ENCODE data around the gene PPAT. TPM values are rescaled to one million over a fixed set of nuclear protein-coding genes. Genes with fewer than 3 reads are reported as not detected.

Gene PPAT
- total and polyA plus RNA-seq, 2 experiments from 2014 or later, result 8.0 to 8.5 TPM

DNA sequence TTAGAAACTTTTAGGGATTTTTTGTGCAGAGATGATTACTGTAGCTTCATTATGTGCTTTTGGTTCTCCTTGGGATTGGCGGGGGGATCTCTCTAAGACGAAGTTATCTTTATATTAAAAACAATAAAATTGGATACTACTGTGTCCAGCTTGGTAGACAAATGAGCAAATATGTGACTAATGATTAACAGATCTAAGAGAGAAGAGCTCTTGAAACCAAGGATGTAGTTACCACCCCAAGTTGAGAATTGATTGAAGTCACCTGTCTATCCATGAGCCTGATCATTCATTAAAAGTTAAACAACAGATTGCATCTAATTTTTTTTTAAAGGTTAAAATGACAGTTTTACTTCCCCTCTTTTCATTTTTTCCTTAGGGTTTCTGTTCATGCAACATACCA is 9.3 kb upstream of the PPAT start:
- no peak overlapping the region for H3K4me2 ChIP-seq (ENCODE audit: unreplicated experiment)
- H3K9me2 ChIP-seq (ENCODE audit: insufficient read depth), result no peaks in the 10 kb centered on the region
- no peak overlapping the region for H3K4me3 ChIP-seq
- H2AFZ ChIP-seq, result no peak overlapping the region
- H3K9ac ChIP-seq, result no peak overlapping the region
- H3K9me3 ChIP-seq (ENCODE audit: low read depth), result no peaks in the 10 kb centered on the region
- H3K36me3 ChIP-seq (ENCODE audit: low read depth), result peaks cover 62% of the 10 kb centered on the region
- no peaks in the 10 kb centered on the region for H3F3A ChIP-seq (ENCODE audit: insufficient read depth)
- no peaks in the 10 kb centered on the region for H4K20me1 ChIP-seq (ENCODE audit: insufficient read depth)
- DNase-seq, result no peak
- H3K4me1 ChIP-seq (ENCODE audit: insufficient read depth), result peaks cover 3% of the 10 kb centered on the region; the same call in 1 of the 2 replicates
- TF ChIP-seq EZH2phosphoT487 (IDR thresholded peaks at IDR 0.05; ENCODE audit: insufficient read depth, low read depth), result no peak
- no peak for TF ChIP-seq EZH2 (IDR thresholded peaks at IDR 0.05; ENCODE audit: insufficient read depth, poor library complexity, severe bottlenecking)
- WGBS, 2 experiments (ENCODE audit: low coverage in 1 of 2, low lambda C conversion rate in 2 of 2, missing lambda C conversion rate in 2 of 2), result 95 to 100% methylated on average over 2 of the region's 2 CpGs
- in situ Hi-C loops (cut with MboI), result no loop called here
- peaks cover 77% of the 10 kb centered on the region for H3K79me2 ChIP-seq (ENCODE audit: insufficient read depth)
- no peaks in the 10 kb centered on the region for H3K27me3 ChIP-seq (replicated peaks; ENCODE audit: insufficient read depth)
- no peak overlapping the region for H3K27ac ChIP-seq

DNA sequence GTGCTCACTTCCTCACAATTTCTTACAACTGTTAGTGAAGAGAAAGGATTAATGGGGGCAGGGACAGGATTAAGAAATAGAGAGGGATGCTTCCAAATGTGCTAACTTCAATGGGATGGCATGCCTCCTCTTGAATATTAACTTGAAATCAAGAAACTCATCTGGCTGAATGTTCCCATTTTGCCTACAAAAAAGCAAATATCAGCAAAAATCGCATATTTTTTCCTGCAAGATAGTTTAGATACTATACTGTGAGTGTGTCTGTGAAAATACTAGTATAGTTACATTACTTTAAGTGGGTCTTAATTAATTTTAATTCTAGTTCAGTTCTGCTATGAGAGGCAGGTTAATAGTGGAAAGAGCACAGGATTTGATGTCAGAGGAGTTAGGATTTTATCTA is 5.6 kb upstream of the PPAT start:
- no peaks in the 10 kb centered on the region for H4K20me1 ChIP-seq (ENCODE audit: insufficient read depth)
- WGBS, 2 experiments (ENCODE audit: low coverage in 1 of 2, low lambda C conversion rate in 2 of 2, missing lambda C conversion rate in 2 of 2), result 96 to 100% methylated on average over 1 of the region's 1 CpG
- no peaks in the 10 kb centered on the region for H3K27me3 ChIP-seq (replicated peaks; ENCODE audit: insufficient read depth)

DNA sequence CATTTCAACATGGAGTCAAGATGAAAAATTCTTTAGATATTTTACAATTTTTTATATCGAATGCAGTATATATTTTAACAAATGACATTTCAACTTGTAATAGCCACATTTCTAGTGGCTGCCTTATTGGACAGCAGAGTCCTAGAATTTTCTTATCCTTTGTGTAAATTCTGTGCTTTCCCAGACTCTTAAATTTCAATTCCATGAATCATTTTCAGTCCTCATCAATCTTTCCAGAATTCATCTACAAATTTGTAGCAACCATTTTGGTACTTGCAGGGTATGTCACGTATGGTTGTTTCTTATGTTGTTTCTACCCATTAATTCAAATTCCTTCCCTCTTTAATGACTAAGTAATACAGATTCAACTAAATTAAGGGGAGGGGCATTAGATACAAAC is 3.4 kb upstream of the PPAT start:
- peaks cover 87% of the 10 kb centered on the region for H3K79me2 ChIP-seq (ENCODE audit: insufficient read depth)
- no peak overlapping the region for H3K4me3 ChIP-seq
- no peak overlapping the region for H3K27ac ChIP-seq
- H3K27me3 ChIP-seq (replicated peaks; ENCODE audit: insufficient read depth), result no peaks in the 10 kb centered on the region
- no peaks in the 10 kb centered on the region for H4K20me1 ChIP-seq (ENCODE audit: insufficient read depth)
- H3K9me3 ChIP-seq (ENCODE audit: low read depth), result no peaks in the 10 kb centered on the region
- peaks cover 20% of the 10 kb centered on the region; the same call in 1 of the 2 replicates for H3K36me3 ChIP-seq (ENCODE audit: low read depth)
- peak; percentile 34 for DNase-seq
- no peak overlapping the region for H3K4me2 ChIP-seq (ENCODE audit: unreplicated experiment)
- WGBS, 2 experiments (ENCODE audit: low coverage in 1 of 2, low lambda C conversion rate in 2 of 2, missing lambda C conversion rate in 2 of 2), result 94 to 99% methylated on average over 2 of the region's 2 CpGs
- peaks cover 14% of the 10 kb centered on the region for H3F3A ChIP-seq (ENCODE audit: insufficient read depth)
- TF ChIP-seq EZH2 (IDR thresholded peaks at IDR 0.05; ENCODE audit: insufficient read depth, poor library complexity, severe bottlenecking) (no peak), EZH2phosphoT487 (IDR thresholded peaks at IDR 0.05; ENCODE audit: insufficient read depth, low read depth) (no peak)
- peaks cover 13% of the 10 kb centered on the region for H3K4me1 ChIP-seq (ENCODE audit: insufficient read depth)
- H3K9ac ChIP-seq, result no peak overlapping the region
- H3K9me2 ChIP-seq (ENCODE audit: insufficient read depth), result no peaks in the 10 kb centered on the region
- in situ Hi-C loops (cut with MboI), result no loop called here
- no peak overlapping the region for H2AFZ ChIP-seq

More for the DNA sequence above, 5.6 kb upstream of the PPAT start:
- in situ Hi-C loops (cut with MboI), result no loop called here
- Histone ChIP-seq H3K27ac (no peak overlapping the region), H3K9me3 (ENCODE audit: low read depth) (no peaks in the 10 kb centered on the region), H3K9ac (no peak overlapping the region), H3K36me3 (ENCODE audit: low read depth) (peaks cover 30% of the 10 kb centered on the region), H3K4me1 (ENCODE audit: insufficient read depth) (peaks cover 10% of the 10 kb centered on the region), H3K79me2 (ENCODE audit: insufficient read depth) (peaks cover 97% of the 10 kb centered on the region), H3F3A (ENCODE audit: insufficient read depth) (peaks cover 9% of the 10 kb centered on the region), H2AFZ (no peak overlapping the region), H3K9me2 (ENCODE audit: insufficient read depth) (no peaks in the 10 kb centered on the region), H3K4me2 (ENCODE audit: unreplicated experiment) (no peak overlapping the region), H3K4me3 (no peak overlapping the region)
- TF ChIP-seq EZH2phosphoT487 (IDR thresholded peaks at IDR 0.05; ENCODE audit: insufficient read depth, low read depth) (no peak), EZH2 (IDR thresholded peaks at IDR 0.05; ENCODE audit: insufficient read depth, poor library complexity, severe bottlenecking) (no peak)
- no peak for DNase-seq

DNA sequence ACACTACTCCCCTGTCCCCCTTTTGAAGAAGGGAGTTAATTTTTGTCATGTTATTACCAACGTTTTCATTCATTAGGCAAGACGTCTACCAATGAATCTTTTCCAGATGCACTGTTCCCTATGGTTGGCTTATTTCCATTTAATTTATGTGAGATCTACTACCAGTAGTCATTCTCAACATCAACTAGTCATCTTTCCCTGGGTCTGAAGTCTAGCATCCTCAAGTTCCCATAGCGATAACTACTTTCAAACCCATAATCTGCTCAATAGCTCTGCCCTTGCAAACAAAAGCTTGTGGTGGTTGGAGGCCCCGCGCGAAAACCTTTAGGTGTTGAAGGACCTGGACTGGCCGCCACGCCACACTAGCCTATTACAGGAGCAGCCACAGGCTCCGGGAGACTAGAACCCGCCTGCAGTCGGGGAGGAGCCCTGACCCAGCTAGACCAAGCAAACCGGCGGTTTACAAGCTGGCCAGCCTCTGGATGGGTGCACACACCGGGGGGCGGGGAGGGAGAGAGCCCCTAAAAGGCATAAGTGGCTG is 746 bp downstream of the PPAT start:
- Histone ChIP-seq H3F3A (ENCODE audit: insufficient read depth) (peaks cover 14% of the 10 kb centered on the region), H3K9ac (peak overlapping the region; percentile 95), H3K4me1 (ENCODE audit: insufficient read depth) (peaks cover 13% of the 10 kb centered on the region), H3K4me2 (ENCODE audit: unreplicated experiment) (peak overlapping the region; percentile 90), H3K4me3 (peak overlapping the region; percentile 86), H3K27me3 (replicated peaks; ENCODE audit: insufficient read depth) (no peaks in the 10 kb centered on the region), H3K9me2 (ENCODE audit: insufficient read depth) (no peaks in the 10 kb centered on the region; the same call in 1 of the 2 replicates), H2AFZ (peak overlapping the region; percentile 95), H3K9me3 (ENCODE audit: low read depth) (no peaks in the 10 kb centered on the region), H4K20me1 (ENCODE audit: insufficient read depth) (no peaks in the 10 kb centered on the region), H3K27ac (peak overlapping the region; percentile 94), H3K36me3 (ENCODE audit: low read depth) (no peaks in the 10 kb centered on the region), H3K79me2 (ENCODE audit: insufficient read depth) (peaks cover 87% of the 10 kb centered on the region)
- no peak for TF ChIP-seq EZH2phosphoT487 (IDR thresholded peaks at IDR 0.05; ENCODE audit: insufficient read depth, low read depth)
- no peak for TF ChIP-seq EZH2 (IDR thresholded peaks at IDR 0.05; ENCODE audit: insufficient read depth, poor library complexity, severe bottlenecking)
- in situ Hi-C loops (cut with MboI), result no loop called here
- WGBS, 2 experiments (ENCODE audit: low coverage in 1 of 2, low lambda C conversion rate in 2 of 2, missing lambda C conversion rate in 2 of 2), result 1% methylated on average over 14 to 15 of the region's 15 CpGs
- peak; percentile 83 for DNase-seq

Data from GM23248 (cell line).